ENCODE data around the gene CHCT1.

- TF ChIP-seq BCL11A (tag by site-specific recombination; IDR thresholded peaks at IDR 0.05; ENCODE audit: low read depth) (no peak), SP2 (tag by site-specific recombination; IDR thresholded peaks at IDR 0.05) (no peak), PRDM4 (tag by site-specific recombination; IDR thresholded peaks at IDR 0.05) (no peak), ZNF146 (tag by site-specific recombination; IDR thresholded peaks at IDR 0.05) (no peak), ZNF354C (tag by site-specific recombination; IDR thresholded peaks at IDR 0.05; ENCODE audit: borderline replicate concordance, low read depth) (no peak), ZBTB17 (tag by site-specific recombination; IDR thresholded peaks at IDR 0.05) (no peak), ZNF529 (tag by site-specific recombination; IDR thresholded peaks at IDR 0.05; ENCODE audit: insufficient replicate concordance) (no peak), CTCF (tag by site-specific recombination; IDR thresholded peaks at IDR 0.05) (no peak)
These were observed 49.4 kb upstream of the CHCT1 start for GRCh38 chr17:60372790-60373483.
